ENCODE data around the gene HAPLN2. TPM values are rescaled to one million over a fixed set of nuclear protein-coding genes. Genes with fewer than 3 reads are reported as not detected.

The HAPLN2 gene
- total and polyA plus RNA-seq, 2 experiments from 2014 or later, result 8.5 to 19.0 TPM

- Histone ChIP-seq H3K4me3 (no peak overlapping the region), H3K27ac (peak overlapping the region; percentile 48), H3K36me3 (no peaks in the 10 kb centered on the region), H3K9me3 (ENCODE audit: low read depth) (no peaks in the 10 kb centered on the region), H3K27me3 (no peaks in the 10 kb centered on the region), H3K4me1 (ENCODE audit: low read depth) (peaks cover 8% of the 10 kb centered on the region)
- DNase-seq (ENCODE audit: low read depth in 1 of 2, low spot score in 1 of 2), result no peak
- TF ChIP-seq CTCF (IDR thresholded peaks at IDR 0.05; ENCODE audit: low read depth, low read length), result no peak
These were observed 41.7 kb upstream of the HAPLN2 start for GRCh38 chr1:156577550-156577949.

DNA sequence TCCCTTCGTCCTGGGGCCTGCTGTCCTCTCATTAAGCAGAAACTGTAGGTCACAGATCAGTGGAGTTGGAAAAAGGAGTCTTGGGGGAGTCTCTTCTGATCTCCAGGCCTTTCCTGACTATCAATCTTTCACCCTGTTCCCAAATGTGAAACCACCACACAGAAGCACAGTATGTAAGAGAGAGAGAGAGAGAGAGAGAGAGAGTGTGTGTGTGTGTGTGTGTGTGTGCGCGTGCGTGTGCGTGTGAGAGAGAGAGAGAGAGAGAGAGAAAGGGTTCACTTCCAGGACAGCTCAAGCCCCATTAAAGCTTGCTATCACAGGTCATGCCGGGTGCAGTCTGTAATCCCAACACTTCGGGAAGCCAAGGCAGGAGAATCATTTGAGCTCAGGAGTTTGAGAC, 41.2 kb upstream of the HAPLN2 start:
- no peak for TF ChIP-seq CTCF (IDR thresholded peaks at IDR 0.05; ENCODE audit: low read depth, low read length)
- H3K9me3 ChIP-seq (ENCODE audit: low read depth), result no peaks in the 10 kb centered on the region
- peaks cover 8% of the 10 kb centered on the region for H3K4me1 ChIP-seq (ENCODE audit: low read depth)
- peak overlapping the region; percentile 48 for H3K27ac ChIP-seq
- H3K36me3 ChIP-seq, result no peaks in the 10 kb centered on the region
- no peak overlapping the region for H3K4me3 ChIP-seq
- DNase-seq (ENCODE audit: low read depth in 1 of 2, low spot score in 1 of 2), result no peak
- no peaks in the 10 kb centered on the region for H3K27me3 ChIP-seq

DNA sequence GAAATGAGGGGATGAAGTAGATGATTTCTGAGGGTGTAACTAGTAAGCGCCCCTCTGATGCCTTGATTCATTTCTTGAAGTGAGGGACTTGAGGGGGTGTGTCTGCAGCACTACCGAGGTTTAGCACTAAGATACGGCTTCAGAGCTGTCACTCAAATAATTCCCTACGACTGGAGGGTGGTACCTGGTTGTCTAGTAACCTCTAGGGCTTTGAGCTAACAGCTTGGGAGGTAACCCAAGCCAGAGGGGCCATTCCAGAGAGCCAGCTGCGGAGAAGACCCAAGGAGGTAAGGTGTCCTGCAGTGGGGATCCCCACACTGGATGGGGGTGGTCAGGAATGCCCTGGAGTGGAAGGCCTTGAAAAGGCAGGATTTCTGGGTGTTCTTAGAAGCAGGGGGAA, 39.7 kb upstream of the HAPLN2 start, which contains the start of gene TTC24:
Gene TTC24, plus strand, starts transcription at position 252 of the 400 bp plus-strand sequence. CDS start 1,642 bp downstream, outside the sequence.
- Histone ChIP-seq H3K4me3 (no peak within 1 kb of the TSS), H3K9me3 (ENCODE audit: low read depth) (no peaks in the 10 kb centered on the region), H3K27me3 (no peaks in the 10 kb centered on the region), H3K4me1 (ENCODE audit: low read depth) (peaks cover 8% of the 10 kb centered on the region), H3K36me3 (no peaks in the 10 kb centered on the region), H3K27ac (no peak within 1 kb of the TSS)
- TF ChIP-seq CTCF (IDR thresholded peaks at IDR 0.05; ENCODE audit: low read depth, low read length), result no peak
- no peak for DNase-seq (ENCODE audit: low read depth in 1 of 2, low spot score in 1 of 2)

DNA sequence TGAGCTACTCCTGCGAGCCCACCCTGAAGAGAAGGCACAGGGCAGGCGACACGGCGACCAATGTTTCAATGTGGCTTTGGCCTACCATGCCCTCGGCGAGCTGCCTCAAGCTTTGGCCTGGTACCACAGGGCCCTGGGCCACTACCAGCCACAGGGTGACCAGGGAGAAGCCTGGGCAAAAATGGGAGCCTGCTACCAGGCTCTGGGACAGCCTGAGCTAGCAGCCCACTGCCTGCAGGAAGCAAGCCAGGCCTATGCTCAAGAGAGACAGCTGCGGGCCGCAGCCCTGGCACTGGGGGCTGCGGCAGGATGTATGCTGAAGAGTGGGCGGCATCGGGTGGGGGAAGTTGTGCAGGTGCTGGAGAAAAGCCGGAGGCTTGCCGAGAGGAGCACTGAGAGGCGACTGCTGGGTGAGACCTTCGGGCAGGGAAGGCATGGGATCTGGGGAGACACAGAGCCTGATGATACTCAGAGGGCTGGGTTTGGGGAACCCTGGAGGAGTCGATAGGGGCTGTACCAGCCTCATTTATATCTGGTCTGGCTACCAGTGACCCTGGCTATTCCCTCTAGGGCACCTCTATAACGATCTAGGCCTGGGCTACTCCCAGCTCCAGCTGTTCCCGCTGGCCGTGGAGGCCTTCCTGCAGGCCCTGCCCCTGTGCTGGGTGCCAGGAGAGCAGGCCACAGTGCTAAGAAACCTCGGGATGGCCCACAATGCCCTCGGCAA, 37.4 kb upstream of the HAPLN2 start:
- DNase-seq (ENCODE audit: low read depth in 1 of 2, low spot score in 1 of 2), result no peak
- TF ChIP-seq CTCF (IDR thresholded peaks at IDR 0.05; ENCODE audit: low read depth, low read length), result no peak
- Histone ChIP-seq H3K27me3 (no peaks in the 10 kb centered on the region), H3K36me3 (no peaks in the 10 kb centered on the region), H3K4me1 (ENCODE audit: low read depth) (peaks cover 8% of the 10 kb centered on the region), H3K9me3 (ENCODE audit: low read depth) (no peaks in the 10 kb centered on the region), H3K4me3 (no peak overlapping the region), H3K27ac (no peak overlapping the region)

DNA sequence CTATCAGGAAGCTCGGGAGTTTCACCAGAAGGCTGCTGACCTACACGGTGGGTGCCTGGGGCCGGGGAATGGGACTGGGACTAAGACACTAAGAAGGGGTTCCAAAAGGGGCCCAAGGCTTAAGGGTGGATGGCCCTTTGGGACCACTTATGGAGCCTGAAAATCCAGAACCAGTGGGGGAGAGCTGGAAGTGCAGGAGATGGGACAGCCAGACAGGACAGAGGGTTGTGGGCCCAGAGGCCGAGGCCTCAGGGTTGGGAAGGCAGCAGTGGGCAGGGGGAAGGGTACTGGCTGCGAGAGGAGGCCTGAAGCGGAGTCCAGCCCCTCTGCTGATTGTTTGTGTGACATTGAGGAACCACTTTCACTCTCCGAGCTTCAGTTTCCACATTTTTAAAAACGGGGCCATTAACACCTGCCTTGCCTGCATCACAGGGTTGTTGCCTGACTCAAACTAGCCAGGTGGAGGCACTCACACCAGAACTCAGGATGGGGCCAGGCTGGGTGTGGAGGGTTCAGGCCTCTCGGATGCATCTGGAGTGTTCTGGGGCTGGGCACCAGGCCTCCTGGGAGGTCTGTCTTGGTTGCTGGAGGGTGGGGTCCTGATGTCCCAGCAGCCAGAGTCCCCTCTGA, 36.7 kb upstream of the HAPLN2 start:
- TF ChIP-seq CTCF (IDR thresholded peaks at IDR 0.05; ENCODE audit: low read depth, low read length), result no peak
- Histone ChIP-seq H3K27me3 (no peaks in the 10 kb centered on the region), H3K4me3 (no peak overlapping the region), H3K36me3 (no peaks in the 10 kb centered on the region), H3K9me3 (ENCODE audit: low read depth) (no peaks in the 10 kb centered on the region), H3K4me1 (ENCODE audit: low read depth) (peaks cover 8% of the 10 kb centered on the region), H3K27ac (no peak overlapping the region)
- DNase-seq (ENCODE audit: low read depth in 1 of 2, low spot score in 1 of 2), result no peak
